HepG2 (cell line): Measurements from ENCODE around the gene DMKN. TPM values are rescaled to one million over a fixed set of nuclear protein-coding genes. Genes with fewer than 3 reads are reported as not detected.
A peak's percentile ranks its signal among the peaks of the same experiment; 100 is the strongest.

Experiments used
- CBFB ChIP-seq: sonication (generic); formaldehyde crosslinking; IDR thresholded peaks from 2 replicates; pipeline ENCODE4 v1.4.0; 2020; ENCODE audit warnings: missing genetic modification reagents
- GABPB1 ChIP-seq: IDR thresholded peaks from 2 replicates; pipeline ENCODE4 v1.6.1; 2016; ENCODE audit warnings: mild to moderate bottlenecking, missing genetic modification reagents, moderate library complexity, missing compliant biosample characterization
- ISX ChIP-seq: sonication (generic); formaldehyde crosslinking; conservative IDR thresholded peaks from 2 replicates; pipeline ENCODE4 v1.5.0; 2020; ENCODE audit warnings: missing genetic modification reagents
- PCBP2 ChIP-seq: fragments of 200-400 bp; formaldehyde crosslinking; optimal IDR thresholded peaks from 2 replicates; pipeline ENCODE3; 2018; ENCODE audit warnings: low read length, low read depth; ENCODE audit not compliant: poor library complexity, severe bottlenecking
- PHB2 ChIP-seq: fragments of 450-650 bp; IDR thresholded peaks from 2 replicates; pipeline ENCODE4 v1.6.1; 2018; ENCODE audit not compliant: partially characterized antibody
- SATB2 ChIP-seq: sonication (generic); formaldehyde crosslinking; IDR thresholded peaks from 2 replicates; pipeline ENCODE4 v1.5.0; 2020; ENCODE audit warnings: missing genetic modification reagents
- SIN3A ChIP-seq: IDR thresholded peaks from 2 replicates; pipeline ENCODE4 v1.6.1; 2011; ENCODE audit warnings: low read depth, mild to moderate bottlenecking, control low read depth, low read length, borderline replicate concordance
- SNAPC2 ChIP-seq: sonication (generic); formaldehyde crosslinking; IDR thresholded peaks from 2 replicates; pipeline ENCODE4 v1.8.1; 2022; ENCODE audit warnings: mild to moderate bottlenecking, missing genetic modification reagents
- STAG1 ChIP-seq: sonication (generic); formaldehyde crosslinking; IDR thresholded peaks from 2 replicates; pipeline ENCODE4 v1.4.0; 2020; ENCODE audit warnings: missing genetic modification reagents
- ZFP62 ChIP-seq: sonication (generic); formaldehyde crosslinking; IDR thresholded peaks from 2 replicates; pipeline ENCODE4 v1.4.0; 2020; ENCODE audit warnings: missing genetic modification reagents
- ZNF142 ChIP-seq: sonication (generic); formaldehyde crosslinking; IDR thresholded peaks from 2 replicates; pipeline ENCODE4 v1.4.0; 2020; ENCODE audit warnings: missing genetic modification reagents
- ZNF746 ChIP-seq: sonication (generic); formaldehyde crosslinking; IDR thresholded peaks from 2 replicates; pipeline ENCODE4 v1.8.0; 2022; ENCODE audit warnings: mild to moderate bottlenecking, missing genetic modification reagents
- polyA plus RNA-seq, 8 experiments: library from polyadenylated mRNA; depleted of rRNA in 3 of 8; stranded (reverse) in 7 of 8; unstranded in 1 of 8; fragments of >200 nt; fragmentation: Illumina TruSeq in 4 of 8; extraction: Trizol in 4 of 8; gene quantifications; 2 replicates each; pipeline versions ENCODE4 v1.2.1 to v1.2.3, GENCODE V29; 2011 to 2016; ENCODE audit warnings: low read depth in 4 of 8, missing spikeins in 1 of 8, mixed read lengths in 1 of 8; ENCODE audit not compliant: insufficient read depth in 1 of 8
- total RNA-seq, 5 experiments: library from RNA; depleted of rRNA; stranded (reverse); fragments of >200 nt; fragmentation: Illumina TruSeq; extraction: Trizol; gene quantifications; 2 replicates each; pipeline ENCODE4 v1.2.3, GENCODE V29; 2016; ENCODE audit warnings: low read depth in 1 of 5
- TF ChIP-seq, protein P1 (sequence below): sonication (generic); formaldehyde crosslinking; IDR thresholded peaks from 2 replicates; pipeline ENCODE4 v1.4.0; 2020; ENCODE audit warnings: missing genetic modification reagents, borderline replicate concordance
- TF ChIP-seq, protein P2 (sequence below): sonication (generic); formaldehyde crosslinking; IDR thresholded peaks from 2 replicates; pipeline ENCODE4 v1.4.0; 2020; ENCODE audit warnings: missing genetic modification reagents, low read depth, mild to moderate bottlenecking, borderline replicate concordance
- TF ChIP-seq, protein P3 (sequence below): sonication (generic); formaldehyde crosslinking; IDR thresholded peaks from 2 replicates; pipeline ENCODE4 v1.8.0; 2022; ENCODE audit warnings: missing genetic modification reagents, mild to moderate bottlenecking, inconsistent platforms, borderline replicate concordance

DMKN gene
- total and polyA plus RNA-seq, 2 of the 13 experiments (the other 11 are each of a cell fraction or from before 2014, with no cell fraction given), result 50.8 to 57.1 TPM

DNA sequence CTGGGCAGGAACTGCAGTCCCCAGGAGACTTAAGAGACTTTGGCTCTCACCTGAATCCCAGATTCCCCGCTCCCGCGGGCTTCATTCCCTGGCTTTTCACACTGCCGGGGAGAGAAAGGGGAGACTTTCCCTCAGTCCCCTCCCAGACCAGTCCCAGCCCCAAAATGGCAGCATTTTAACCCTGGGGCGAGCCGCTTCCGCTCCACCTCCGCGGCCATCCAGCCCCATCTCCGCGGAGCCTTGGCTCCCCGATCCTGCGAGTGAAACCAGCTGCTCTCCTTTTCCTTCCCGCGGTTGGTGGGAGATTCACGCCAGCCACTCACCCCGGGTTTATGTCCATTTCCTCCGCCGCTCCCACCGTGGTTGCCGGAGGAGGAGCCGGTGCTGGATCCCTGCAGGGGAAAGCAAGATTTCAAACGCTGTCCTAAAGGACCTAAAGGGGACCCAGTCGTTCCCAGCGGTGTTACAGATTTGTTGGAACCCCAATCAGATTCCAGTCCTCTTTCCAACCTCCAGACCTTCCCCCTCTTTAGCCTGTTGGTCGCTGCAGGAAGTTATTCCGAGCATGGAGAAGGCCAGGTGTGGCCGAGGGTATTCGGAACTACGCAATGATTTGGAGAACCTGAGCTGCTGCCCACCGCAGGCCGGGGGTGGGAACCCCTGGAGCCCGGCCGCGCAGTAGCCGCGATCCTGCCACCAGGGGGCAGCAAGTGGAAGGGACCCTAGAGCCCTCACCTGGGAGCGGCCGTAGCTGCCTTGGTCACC is 3.4 kb downstream of the DMKN start (continued):
- TF ChIP-seq, protein P1, sequence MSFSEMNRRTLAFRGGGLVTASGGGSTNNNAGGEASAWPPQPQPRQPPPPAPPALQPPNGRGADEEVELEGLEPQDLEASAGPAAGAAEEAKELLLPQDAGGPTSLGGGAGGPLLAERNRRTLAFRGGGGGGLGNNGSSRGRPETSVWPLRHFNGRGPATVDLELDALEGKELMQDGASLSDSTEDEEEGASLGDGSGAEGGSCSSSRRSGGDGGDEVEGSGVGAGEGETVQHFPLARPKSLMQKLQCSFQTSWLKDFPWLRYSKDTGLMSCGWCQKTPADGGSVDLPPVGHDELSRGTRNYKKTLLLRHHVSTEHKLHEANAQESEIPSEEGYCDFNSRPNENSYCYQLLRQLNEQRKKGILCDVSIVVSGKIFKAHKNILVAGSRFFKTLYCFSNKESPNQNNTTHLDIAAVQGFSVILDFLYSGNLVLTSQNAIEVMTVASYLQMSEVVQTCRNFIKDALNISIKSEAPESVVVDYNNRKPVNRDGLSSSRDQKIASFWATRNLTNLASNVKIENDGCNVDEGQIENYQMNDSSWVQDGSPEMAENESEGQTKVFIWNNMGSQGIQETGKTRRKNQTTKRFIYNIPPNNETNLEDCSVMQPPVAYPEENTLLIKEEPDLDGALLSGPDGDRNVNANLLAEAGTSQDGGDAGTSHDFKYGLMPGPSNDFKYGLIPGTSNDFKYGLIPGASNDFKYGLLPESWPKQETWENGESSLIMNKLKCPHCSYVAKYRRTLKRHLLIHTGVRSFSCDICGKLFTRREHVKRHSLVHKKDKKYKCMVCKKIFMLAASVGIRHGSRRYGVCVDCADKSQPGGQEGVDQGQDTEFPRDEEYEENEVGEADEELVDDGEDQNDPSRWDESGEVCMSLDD (CRISPR knock-in tag), result no peak
- peak; percentile 73 for TF ChIP-seq STAG1 (CRISPR knock-in tag)
- TF ChIP-seq ZNF746 (CRISPR knock-in tag), result no peak
- TF ChIP-seq ZNF142 (CRISPR knock-in tag), result no peak
- TF ChIP-seq PHB2, result no peak
- TF ChIP-seq GABPB1, result peak; percentile 80
- 0 out of 2 replicates have a peak, but pooled peaks have one; percentile 40 for TF ChIP-seq SIN3A
- TF ChIP-seq SATB2 (CRISPR knock-in tag), result no peak
- TF ChIP-seq, protein P2, sequence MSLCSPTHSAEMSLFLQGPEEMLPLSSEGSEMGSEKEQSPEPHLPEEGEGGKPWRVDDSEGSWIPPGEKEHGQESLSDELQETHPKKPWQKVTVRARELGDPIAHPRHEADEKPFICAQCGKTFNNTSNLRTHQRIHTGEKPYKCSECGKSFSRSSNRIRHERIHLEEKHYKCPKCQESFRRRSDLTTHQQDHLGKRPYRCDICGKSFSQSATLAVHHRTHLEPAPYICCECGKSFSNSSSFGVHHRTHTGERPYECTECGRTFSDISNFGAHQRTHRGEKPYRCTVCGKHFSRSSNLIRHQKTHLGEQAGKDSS, result no peak; the same call in 1 of the 2 replicates
- TF ChIP-seq SNAPC2 (CRISPR knock-in tag), result no peak
- no peak for TF ChIP-seq PCBP2
- TF ChIP-seq, protein P3, sequence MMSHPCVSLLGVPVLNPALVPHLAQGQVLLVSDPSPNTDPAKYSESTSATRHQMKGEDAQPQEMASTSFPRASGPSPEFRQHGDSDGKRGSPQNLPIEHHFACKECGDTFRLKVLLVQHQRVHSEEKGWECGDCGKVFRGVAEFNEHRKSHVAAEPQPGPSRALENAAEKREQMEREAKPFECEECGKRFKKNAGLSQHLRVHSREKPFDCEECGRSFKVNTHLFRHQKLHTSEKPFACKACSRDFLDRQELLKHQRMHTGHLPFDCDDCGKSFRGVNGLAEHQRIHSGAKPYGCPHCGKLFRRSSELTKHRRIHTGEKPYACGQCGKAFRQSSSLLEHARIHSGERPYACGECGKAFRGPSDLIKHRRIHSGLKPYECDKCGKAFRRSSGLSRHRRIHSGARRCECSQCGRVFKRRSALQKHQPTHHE (CRISPR knock-in tag), result 0 out of 2 replicates have a peak, but pooled peaks have one; percentile 30
- no peak for TF ChIP-seq ZFP62 (CRISPR knock-in tag)
- TF ChIP-seq ISX (CRISPR knock-in tag), result no peak
- 0 out of 2 replicates have a peak, but pooled peaks have one; percentile 65 for TF ChIP-seq CBFB (CRISPR knock-in tag)
